GM23248 (cell line): Measurements from ENCODE around the gene MAPK8IP3. TPM values are rescaled to one million over a fixed set of nuclear protein-coding genes. Genes with fewer than 3 reads are reported as not detected.

Experiments
- DNase-seq: peaks from one replicate; pipeline ENCODE4 v3.0.0-alpha.2; 2015
- H2AFZ ChIP-seq: fragments of 200-600 bp; sonication (generic); 2 replicates; pipeline ENCODE4 v1.6.1; 2016; ENCODE audit warnings: antibody characterized with exemption
- H3F3A ChIP-seq: fragments of 200-600 bp; sonication (generic); 2 replicates; pipeline ENCODE4 v1.6.1; 2016; ENCODE audit warnings: mild to moderate bottlenecking, antibody characterized with exemption, mixed run types; ENCODE audit not compliant: insufficient read depth
- H3K27ac ChIP-seq: fragments of 200-600 bp; sonication (generic); 2 replicates; pipeline ENCODE4 v1.5.1; 2016; ENCODE audit warnings: mild to moderate bottlenecking
- H3K27me3 ChIP-seq: fragments of 200-600 bp; sonication (generic); replicated peaks from 2 replicates; pipeline ENCODE4 v1.6.1; 2016; ENCODE audit warnings: mild to moderate bottlenecking; ENCODE audit not compliant: insufficient read depth
- H3K36me3 ChIP-seq: fragments of 200-600 bp; sonication (generic); 2 replicates; pipeline ENCODE4 v1.6.1; 2016; ENCODE audit warnings: low read depth, mild to moderate bottlenecking
- H3K4me1 ChIP-seq: fragments of 200-600 bp; sonication (generic); 2 replicates; pipeline ENCODE4 v1.6.1; 2016; ENCODE audit warnings: mild to moderate bottlenecking; ENCODE audit not compliant: insufficient read depth
- H3K4me2 ChIP-seq: fragments of 200-600 bp; sonication (generic); one replicate; pipeline ENCODE4 v1.6.1; 2016; ENCODE audit warnings: mild to moderate bottlenecking; ENCODE audit not compliant: unreplicated experiment
- H3K4me3 ChIP-seq: fragments of 200-600 bp; sonication (generic); 2 replicates; pipeline ENCODE4 v1.5.1; 2016; ENCODE audit warnings: mild to moderate bottlenecking
- H3K79me2 ChIP-seq: fragments of 200-600 bp; sonication (generic); 2 replicates; pipeline ENCODE4 v1.6.1; 2016; ENCODE audit warnings: mild to moderate bottlenecking; ENCODE audit not compliant: insufficient read depth
- H3K9ac ChIP-seq: fragments of 200-600 bp; sonication (generic); 2 replicates; pipeline ENCODE4 v1.6.1; 2016; ENCODE audit warnings: mild to moderate bottlenecking
- H3K9me2 ChIP-seq: fragments of 200-600 bp; sonication (generic); 2 replicates; pipeline ENCODE4 v1.6.1; 2016; ENCODE audit warnings: mixed run types, mild to moderate bottlenecking, moderate library complexity; ENCODE audit not compliant: insufficient read depth
- H3K9me3 ChIP-seq: fragments of 200-600 bp; sonication (generic); one replicate; pipeline ENCODE4 v1.6.1; 2017; ENCODE audit warnings: low read depth
- H4K20me1 ChIP-seq: fragments of 200-600 bp; sonication (generic); 2 replicates; pipeline ENCODE4 v1.6.0; 2016; ENCODE audit not compliant: insufficient read depth
- EZH2 ChIP-seq: fragments of 200-600 bp; sonication (generic); IDR thresholded peaks from 2 replicates; pipeline ENCODE4 v1.6.1; 2018; ENCODE audit warnings: antibody characterized with exemption, mild to moderate bottlenecking; ENCODE audit not compliant: insufficient read depth, poor library complexity, severe bottlenecking
- EZH2phosphoT487 ChIP-seq: fragments of 200-600 bp; sonication (generic); IDR thresholded peaks from 2 replicates; pipeline ENCODE4 v1.6.1; 2018; ENCODE audit warnings: antibody characterized with exemption, moderate library complexity, mild to moderate bottlenecking, low read depth; ENCODE audit not compliant: insufficient read depth
- WGBS, 2 experiments: methylation state at CpG; one replicate each; pipeline ENCODE4 v1.1.6; 2015 to 2017; ENCODE audit warnings: low lambda C conversion rate in 2 of 2, low coverage in 1 of 2; ENCODE audit errors: missing lambda C conversion rate in 2 of 2; 5-methylcytosine and 5-hydroxymethylcytosine counted together
- in situ Hi-C: fragments of 300-500 bp; cut with MboI; formaldehyde crosslinking; loops from 2 replicates; pipeline ENCODE4 v1.15.0; 2020
- polyA plus RNA-seq: library from polyadenylated mRNA; unstranded; fragments of >200 nt; fragmentation: Nextera tagmentation; extraction: Ambion mirVana; gene quantifications from 2 replicates; pipeline ENCODE4 v1.2.1, GENCODE V29; 2016
- total RNA-seq: library from RNA; depleted of rRNA; stranded (reverse); fragments of >200 nt; shearing (Covaris generic); gene quantifications from 2 replicates; pipeline ENCODE4 v1.2.3, GENCODE V29; 2014

MAPK8IP3 gene
- total and polyA plus RNA-seq, 2 experiments from 2014 or later, result 10.0 to 28.3 TPM

- in situ Hi-C loops, result no loop called here
- Histone ChIP-seq H2AFZ (no peak overlapping the region), H4K20me1 (no peaks in the 10 kb centered on the region), H3K9ac (no peak overlapping the region), H3K4me1 (no peaks in the 10 kb centered on the region), H3K36me3 (no peaks in the 10 kb centered on the region), H3K4me2 (no peak overlapping the region), H3K4me3 (no peak overlapping the region), H3F3A (no peaks in the 10 kb centered on the region), H3K79me2 (no peaks in the 10 kb centered on the region), H3K27me3 (no peaks in the 10 kb centered on the region), H3K9me2 (no peaks in the 10 kb centered on the region), H3K9me3 (no peaks in the 10 kb centered on the region), H3K27ac (no peak overlapping the region)
- 93 to 94% methylated on average over 15 of the region's 15 CpGs for WGBS, 2 experiments
- no peak for DNase-seq
- TF ChIP-seq EZH2 (no peak), EZH2phosphoT487 (no peak)
These were observed 54.9 kb downstream of the MAPK8IP3 start for GRCh38 chr16:1760911-1761310.

GRCh38 chr16:1761751-1762150, 55.8 kb downstream of the MAPK8IP3 start:
- TF ChIP-seq EZH2 (no peak), EZH2phosphoT487 (no peak)
- H3K36me3 ChIP-seq, result no peaks in the 10 kb centered on the region
- no peaks in the 10 kb centered on the region for H3K9me3 ChIP-seq
- H3K27ac ChIP-seq, result no peak overlapping the region
- no peaks in the 10 kb centered on the region for H3F3A ChIP-seq
- no peaks in the 10 kb centered on the region for H3K9me2 ChIP-seq
- H3K79me2 ChIP-seq, result no peaks in the 10 kb centered on the region
- H2AFZ ChIP-seq, result no peak overlapping the region
- H4K20me1 ChIP-seq, result no peaks in the 10 kb centered on the region
- H3K27me3 ChIP-seq, result no peaks in the 10 kb centered on the region
- no peak overlapping the region for H3K9ac ChIP-seq
- WGBS, 2 experiments, result 84 to 86% methylated on average over 14 to 15 of the region's 15 CpGs
- no peak overlapping the region for H3K4me3 ChIP-seq
- in situ Hi-C loops, result no loop called here
- DNase-seq, result no peak
- H3K4me2 ChIP-seq, result no peak overlapping the region
- no peaks in the 10 kb centered on the region for H3K4me1 ChIP-seq

- Histone ChIP-seq H3K27ac (no peak overlapping the region), H3K4me1 (no peaks in the 10 kb centered on the region), H3K4me3 (no peak overlapping the region), H3K9ac (no peak overlapping the region), H3F3A (no peaks in the 10 kb centered on the region), H3K27me3 (no peaks in the 10 kb centered on the region), H3K36me3 (no peaks in the 10 kb centered on the region), H3K79me2 (no peaks in the 10 kb centered on the region), H3K4me2 (no peak overlapping the region), H3K9me2 (no peaks in the 10 kb centered on the region), H4K20me1 (no peaks in the 10 kb centered on the region), H2AFZ (no peak overlapping the region), H3K9me3 (no peaks in the 10 kb centered on the region)
- no peak for TF ChIP-seq EZH2
- no peak for TF ChIP-seq EZH2phosphoT487
- in situ Hi-C loops, result no loop called here
- no peak for DNase-seq
- 91 to 94% methylated on average over 24 to 30 of the region's 30 CpGs for WGBS, 2 experiments
These were observed 56.3 kb downstream of the MAPK8IP3 start for GRCh38 chr16:1762196-1762878.

- in situ Hi-C loops, result no loop called here
- no peaks in the 10 kb centered on the region for H3K79me2 ChIP-seq
- no peak overlapping the region for H3K4me2 ChIP-seq
- H3K27me3 ChIP-seq, result no peaks in the 10 kb centered on the region
- H3F3A ChIP-seq, result no peaks in the 10 kb centered on the region
- TF ChIP-seq EZH2phosphoT487 (no peak), EZH2 (no peak)
- H3K9me3 ChIP-seq, result no peaks in the 10 kb centered on the region
- H3K4me1 ChIP-seq, result no peaks in the 10 kb centered on the region
- no peak overlapping the region for H3K4me3 ChIP-seq
- no peaks in the 10 kb centered on the region for H4K20me1 ChIP-seq
- H2AFZ ChIP-seq, result no peak overlapping the region
- H3K9ac ChIP-seq, result no peak overlapping the region
- H3K9me2 ChIP-seq, result no peaks in the 10 kb centered on the region
- no peaks in the 10 kb centered on the region for H3K36me3 ChIP-seq
- no peak for DNase-seq
- H3K27ac ChIP-seq, result no peak overlapping the region
- 90 to 94% methylated on average over 18 to 22 of the region's 24 CpGs for WGBS, 2 experiments
These were observed 57.0 kb downstream of the MAPK8IP3 start for GRCh38 chr16:1762879-1763520.
